Ovary (tissue), 3 donors: Measurements from ENCODE around the gene IFT52.

Experiments used
- EP300 ChIP-seq: sonication (generic); formaldehyde crosslinking; IDR thresholded peaks from one replicate; pipeline ENCODE4 v1.6.1; 2017; ENCODE audit warnings: antibody characterized with exemption
- POLR2A ChIP-seq: fragments of 450-650 bp; IDR thresholded peaks from one replicate; pipeline ENCODE4 v1.6.1; 2017; ENCODE audit warnings: antibody characterized with exemption, mild to moderate bottlenecking, moderate library complexity
- TF ChIP-seq, protein P1 (sequence below), 3 donors: fragments of 450-650 bp in 2 of 3; fragments of 200-600 bp in 1 of 3; IDR thresholded peaks; one replicate each; pipeline versions ENCODE4 v1.5.1 to v1.8.0; 2016 to 2022; ENCODE audit warnings: antibody characterized with exemption in 3 of 3, mild to moderate bottlenecking in 1 of 3
- donor health status: DM: no; HTN: no; CAD: no.

- TF ChIP-seq, protein P1, sequence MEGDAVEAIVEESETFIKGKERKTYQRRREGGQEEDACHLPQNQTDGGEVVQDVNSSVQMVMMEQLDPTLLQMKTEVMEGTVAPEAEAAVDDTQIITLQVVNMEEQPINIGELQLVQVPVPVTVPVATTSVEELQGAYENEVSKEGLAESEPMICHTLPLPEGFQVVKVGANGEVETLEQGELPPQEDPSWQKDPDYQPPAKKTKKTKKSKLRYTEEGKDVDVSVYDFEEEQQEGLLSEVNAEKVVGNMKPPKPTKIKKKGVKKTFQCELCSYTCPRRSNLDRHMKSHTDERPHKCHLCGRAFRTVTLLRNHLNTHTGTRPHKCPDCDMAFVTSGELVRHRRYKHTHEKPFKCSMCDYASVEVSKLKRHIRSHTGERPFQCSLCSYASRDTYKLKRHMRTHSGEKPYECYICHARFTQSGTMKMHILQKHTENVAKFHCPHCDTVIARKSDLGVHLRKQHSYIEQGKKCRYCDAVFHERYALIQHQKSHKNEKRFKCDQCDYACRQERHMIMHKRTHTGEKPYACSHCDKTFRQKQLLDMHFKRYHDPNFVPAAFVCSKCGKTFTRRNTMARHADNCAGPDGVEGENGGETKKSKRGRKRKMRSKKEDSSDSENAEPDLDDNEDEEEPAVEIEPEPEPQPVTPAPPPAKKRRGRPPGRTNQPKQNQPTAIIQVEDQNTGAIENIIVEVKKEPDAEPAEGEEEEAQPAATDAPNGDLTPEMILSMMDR (IDR thresholded peaks at IDR 0.05): no peak
- TF ChIP-seq POLR2A (no peak), EP300 (no peak)
Measured at GRCh38 chr20:43653966-43654365, 63.2 kb downstream of the IFT52 start.
